ENCODE data around the gene NUDT17.

Gene NUDT17

DNA sequence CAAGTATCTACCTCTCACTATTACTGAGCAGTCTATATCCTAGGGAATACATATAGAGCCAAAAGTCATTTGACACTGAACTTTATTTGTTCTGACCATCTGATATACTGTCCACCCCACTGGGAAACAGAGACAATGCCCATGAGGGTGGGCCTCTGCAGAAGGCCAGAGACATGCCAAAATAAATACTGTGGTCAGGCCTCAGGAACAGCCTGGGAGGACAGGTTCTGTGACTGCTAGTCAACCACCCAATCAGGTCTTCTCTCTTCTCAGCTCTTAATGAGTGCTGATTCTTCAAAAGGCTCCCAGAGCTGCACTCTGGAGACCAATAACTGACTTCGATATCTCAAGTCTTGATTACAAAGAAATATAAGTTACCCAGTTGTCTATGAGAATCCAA is 45.7 kb downstream of the NUDT17 start:
- no peak overlapping the region for H3K4me3 ChIP-seq (ENCODE audit: low read depth, low read length)
- TF ChIP-seq, protein P1, sequence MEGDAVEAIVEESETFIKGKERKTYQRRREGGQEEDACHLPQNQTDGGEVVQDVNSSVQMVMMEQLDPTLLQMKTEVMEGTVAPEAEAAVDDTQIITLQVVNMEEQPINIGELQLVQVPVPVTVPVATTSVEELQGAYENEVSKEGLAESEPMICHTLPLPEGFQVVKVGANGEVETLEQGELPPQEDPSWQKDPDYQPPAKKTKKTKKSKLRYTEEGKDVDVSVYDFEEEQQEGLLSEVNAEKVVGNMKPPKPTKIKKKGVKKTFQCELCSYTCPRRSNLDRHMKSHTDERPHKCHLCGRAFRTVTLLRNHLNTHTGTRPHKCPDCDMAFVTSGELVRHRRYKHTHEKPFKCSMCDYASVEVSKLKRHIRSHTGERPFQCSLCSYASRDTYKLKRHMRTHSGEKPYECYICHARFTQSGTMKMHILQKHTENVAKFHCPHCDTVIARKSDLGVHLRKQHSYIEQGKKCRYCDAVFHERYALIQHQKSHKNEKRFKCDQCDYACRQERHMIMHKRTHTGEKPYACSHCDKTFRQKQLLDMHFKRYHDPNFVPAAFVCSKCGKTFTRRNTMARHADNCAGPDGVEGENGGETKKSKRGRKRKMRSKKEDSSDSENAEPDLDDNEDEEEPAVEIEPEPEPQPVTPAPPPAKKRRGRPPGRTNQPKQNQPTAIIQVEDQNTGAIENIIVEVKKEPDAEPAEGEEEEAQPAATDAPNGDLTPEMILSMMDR (IDR thresholded peaks at IDR 0.05; ENCODE audit: low read depth, low read length, missing control alignments) = no peak
- DNase-seq (ENCODE audit: low read depth) = no peak

DNA sequence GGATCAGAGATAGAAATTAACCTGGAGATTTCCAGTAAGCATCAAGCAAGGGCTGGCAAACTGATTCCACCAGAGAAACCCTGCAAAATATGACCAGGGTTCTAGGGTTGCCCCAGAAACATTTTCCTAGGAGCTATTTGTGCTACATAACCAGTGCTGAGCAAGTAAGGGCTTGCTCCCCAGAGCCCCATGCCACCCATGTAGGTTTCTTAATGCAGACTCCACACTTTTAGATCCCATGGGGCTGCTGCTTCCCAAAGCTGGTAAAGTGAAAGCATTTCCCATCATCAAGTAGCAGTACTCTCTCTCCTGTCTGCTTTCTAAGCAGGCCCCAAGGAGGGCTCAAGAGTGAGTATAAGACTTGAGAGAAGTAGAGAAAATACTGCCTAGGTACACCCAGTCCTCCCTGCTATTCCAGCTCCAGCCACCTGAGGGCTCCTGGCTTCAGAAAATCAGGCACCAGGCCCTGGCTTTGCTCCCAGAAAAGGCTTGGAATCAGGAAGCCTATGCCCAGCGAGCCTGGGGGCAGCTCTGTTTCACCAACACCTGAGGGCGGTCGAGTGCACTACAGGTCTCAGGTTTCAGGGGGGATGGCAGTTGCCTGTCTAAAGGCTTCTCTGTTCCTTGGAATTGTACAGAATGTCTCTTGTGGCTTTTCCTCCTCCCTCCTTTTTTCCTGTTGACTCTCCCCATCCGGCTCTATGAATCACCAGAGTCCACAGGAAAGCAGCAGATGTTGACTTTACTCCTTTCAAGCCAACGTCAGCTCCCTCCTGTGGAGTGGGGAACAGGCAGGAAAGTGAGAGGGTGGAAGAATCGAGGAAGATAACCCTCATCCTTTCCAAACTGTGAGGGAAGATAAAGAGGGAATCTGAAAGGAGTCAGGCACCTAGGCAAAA is 46.4 kb downstream of the NUDT17 start:
- peak; percentile 13 for DNase-seq (ENCODE audit: low read depth)
- TF ChIP-seq, protein P1 (IDR thresholded peaks at IDR 0.05; ENCODE audit: low read depth, low read length, missing control alignments) = peak; percentile 86
- H3K4me3 ChIP-seq (ENCODE audit: low read depth, low read length) = no peak overlapping the region

DNA sequence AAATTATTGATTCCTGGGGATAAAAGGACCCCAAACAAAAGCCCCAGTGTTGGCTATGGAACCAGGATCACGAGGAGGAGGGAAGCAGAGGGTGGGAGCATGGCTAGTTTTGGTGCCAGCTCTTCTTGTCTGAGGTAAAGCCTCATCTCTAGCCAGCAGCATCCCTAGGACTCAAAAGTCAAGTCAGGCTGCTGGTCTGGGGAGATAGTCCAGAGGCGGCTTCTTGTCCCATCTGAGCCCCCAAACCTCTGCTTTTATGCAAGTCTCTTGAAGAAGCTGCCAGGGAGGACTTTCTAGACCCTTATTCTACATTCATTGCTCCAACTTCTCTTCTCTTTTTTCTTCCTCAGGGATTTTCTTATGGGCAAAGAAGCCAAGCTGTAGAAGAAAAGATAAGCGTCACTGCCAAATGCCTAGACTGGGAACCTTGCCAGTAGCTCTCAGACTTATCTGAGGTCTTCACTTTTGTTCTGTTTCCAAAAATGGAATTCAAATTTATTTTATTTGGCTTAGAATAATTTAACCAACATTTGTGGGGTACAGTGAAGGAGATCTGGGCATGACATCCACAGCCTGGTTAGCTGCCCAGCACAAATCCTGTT is 47.2 kb downstream of the NUDT17 start:
- DNase-seq (ENCODE audit: low read depth) = no peak
- TF ChIP-seq, protein P1 (IDR thresholded peaks at IDR 0.05; ENCODE audit: low read depth, low read length, missing control alignments) = no peak
- H3K4me3 ChIP-seq (ENCODE audit: low read depth, low read length) = no peak overlapping the region

DNA sequence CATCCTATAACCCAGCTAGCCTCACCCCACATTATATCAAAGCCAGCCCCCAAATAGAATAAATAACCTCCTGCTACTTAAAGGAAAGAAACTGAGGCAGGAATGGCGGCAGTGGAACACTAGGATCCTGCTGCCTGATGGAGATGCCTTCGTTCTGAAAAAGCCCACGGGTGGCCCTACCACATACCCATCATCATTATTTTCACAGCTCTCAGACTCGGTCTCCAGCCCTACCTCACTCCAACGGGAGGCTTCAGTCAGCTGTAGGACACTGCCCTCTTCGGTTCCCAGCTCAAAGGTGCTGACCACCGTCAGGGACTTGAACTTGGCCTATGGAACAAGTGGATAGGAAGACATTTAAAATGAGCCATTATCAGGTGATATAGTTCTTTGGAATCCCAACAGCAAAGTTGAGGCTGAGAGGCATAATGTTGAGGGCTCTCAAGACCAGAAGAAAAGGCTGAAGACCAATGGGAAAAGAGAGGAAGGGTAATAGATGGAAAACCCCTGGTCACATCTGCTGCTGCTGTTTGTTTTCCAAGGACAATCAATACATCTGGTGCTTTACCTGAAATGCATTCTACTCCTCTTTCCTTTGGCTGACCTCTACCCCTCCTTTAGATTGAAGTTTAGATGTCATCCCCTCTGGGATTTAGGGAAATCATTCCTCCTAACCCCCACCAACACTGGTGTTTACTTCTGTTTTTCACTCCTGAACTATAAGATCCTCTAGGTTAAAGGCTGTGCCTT is 48.1 kb downstream of the NUDT17 start:
- TF ChIP-seq, protein P1 (IDR thresholded peaks at IDR 0.05; ENCODE audit: low read depth, low read length, missing control alignments) = no peak
- no peak overlapping the region for H3K4me3 ChIP-seq (ENCODE audit: low read depth, low read length)
- DNase-seq (ENCODE audit: low read depth) = no peak

DNA sequence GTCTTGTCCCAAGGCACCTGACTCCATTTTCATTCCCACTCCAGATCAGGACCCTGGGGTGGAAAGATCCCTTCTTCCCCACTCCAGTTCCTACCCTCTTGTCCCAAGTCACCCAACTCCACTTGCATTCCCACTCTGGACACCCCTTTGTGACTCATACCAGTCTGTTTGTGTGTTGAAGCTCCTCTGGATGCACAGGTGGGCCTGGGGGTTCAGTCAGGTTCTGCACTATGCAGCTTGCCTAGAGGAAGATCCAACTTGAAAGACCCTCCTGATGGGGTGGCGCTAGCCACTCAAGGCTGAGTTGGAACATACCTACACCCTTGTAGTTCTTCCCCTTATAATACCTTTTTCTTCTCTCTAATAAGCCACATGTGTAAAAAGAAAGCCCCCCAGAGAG is 50.0 kb downstream of the NUDT17 start:
- TF ChIP-seq, protein P1 (IDR thresholded peaks at IDR 0.05; ENCODE audit: low read depth, low read length, missing control alignments) = no peak
- no peak for DNase-seq (ENCODE audit: low read depth)
- H3K4me3 ChIP-seq (ENCODE audit: low read depth, low read length) = no peak overlapping the region

DNA sequence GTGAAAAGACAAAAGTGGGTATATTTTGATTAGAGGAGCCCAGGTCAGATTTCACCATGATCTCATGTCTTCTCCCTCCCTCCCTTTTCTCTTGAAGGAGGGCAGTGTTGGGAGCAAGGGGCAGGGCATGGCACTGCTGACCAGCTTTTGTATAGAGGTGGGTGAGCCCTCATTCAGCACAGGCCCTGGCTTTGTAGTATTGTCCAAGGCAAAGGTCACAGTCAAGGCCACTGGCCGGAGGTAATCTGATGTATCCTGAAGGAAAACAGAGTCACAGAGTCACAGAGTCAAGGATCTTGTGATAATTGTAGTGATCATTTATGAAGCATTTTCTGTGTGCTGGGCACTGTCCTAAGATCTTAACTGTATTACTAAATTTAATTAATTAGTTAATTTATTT is 52.5 kb downstream of the NUDT17 start:
- TF ChIP-seq, protein P1 (IDR thresholded peaks at IDR 0.05; ENCODE audit: low read depth, low read length, missing control alignments) = no peak
- DNase-seq (ENCODE audit: low read depth) = no peak

More for the DNA sequence above, 52.5 kb downstream of the NUDT17 start:
- no peak overlapping the region for H3K4me3 ChIP-seq (ENCODE audit: low read depth, low read length)
